ENCODE measurements around the gene AASDHPPT. TPM values are rescaled to one million over a fixed set of nuclear protein-coding genes. Genes with fewer than 3 reads are reported as not detected.
"Not testable (repeated sequence)": the region's sequence is repeated elsewhere in the genome, so short reads cannot be mapped to it uniquely, and the experiment has no call there.

The AASDHPPT gene
- polyA plus RNA-seq, 2 of the 4 experiments (the other 2 are of a cell fraction), result 40.5 to 68.1 TPM

- no peak for TF ChIP-seq ZSCAN20 (CRISPR knock-in tag; IDR thresholded peaks at IDR 0.05)
- TF ChIP-seq SMC3 (IDR thresholded peaks at IDR 0.05), result no peak
- no peak for TF ChIP-seq RFX5 (IDR thresholded peaks at IDR 0.05)
- no peak for TF ChIP-seq RAD21 (conservative IDR thresholded peaks at IDR 0.05 in 1 of 2, IDR thresholded peaks at IDR 0.05 in 1 of 2)
- no peak for TF ChIP-seq NR3C1 (IDR thresholded peaks at IDR 0.05)
- ChIA-PET CTCF (no interaction called here), POLR2A (no interaction called here)
- H3K27ac ChIP-seq, result no peak overlapping the region
- no peak overlapping the region for H3K4me2 ChIP-seq
- FAIRE-seq (no peak), ATAC-seq (no peak), DNase-seq (ENCODE audit: low read depth in 1 of 2, low spot score in 1 of 2) (no peak)
- no peaks in the 10 kb centered on the region for H3K4me1 ChIP-seq
- WGBS (ENCODE audit: missing lambda C conversion rate), result 72% methylated on average over 2 of the region's 2 CpGs
- no peaks in the 10 kb centered on the region for H3K9me3 ChIP-seq
- no peak overlapping the region for H3K4me3 ChIP-seq
Observed at GRCh38 chr11:106051103-106051502, 26.4 kb upstream of the AASDHPPT start.

DNA sequence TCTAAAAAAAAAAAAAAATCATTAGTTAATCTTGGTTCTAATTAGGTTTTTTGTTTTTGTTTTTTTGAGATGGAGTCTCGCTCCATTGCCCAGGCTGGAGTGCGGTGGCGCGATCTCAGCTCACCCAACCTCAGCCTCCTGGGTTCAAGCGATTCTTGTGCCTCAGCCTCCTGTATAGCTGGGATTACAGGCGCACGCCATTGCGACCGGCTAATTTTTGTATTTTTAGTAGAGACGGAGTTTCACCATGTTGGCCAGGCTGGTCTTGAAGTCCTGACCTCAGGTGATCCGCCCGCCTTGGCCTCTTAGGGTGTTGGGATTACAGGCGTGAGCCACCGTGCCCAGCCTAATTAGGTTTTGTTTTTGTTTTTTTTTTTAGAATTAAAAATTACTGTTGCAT lies 19.1 kb upstream of the AASDHPPT start:
- H3K4me2 ChIP-seq; ATAC-seq; CTCF ChIA-PET; DNase-seq (ENCODE audit: low read depth in 1 of 2, low spot score in 1 of 2); H3K4me1 ChIP-seq; FAIRE-seq; H3K4me3 ChIP-seq; H3K9me3 ChIP-seq; POLR2A ChIA-PET; H3K27ac ChIP-seq: not testable (repeated sequence)
- 94% methylated on average over 14 of the region's 14 CpGs for WGBS (ENCODE audit: missing lambda C conversion rate)

DNA sequence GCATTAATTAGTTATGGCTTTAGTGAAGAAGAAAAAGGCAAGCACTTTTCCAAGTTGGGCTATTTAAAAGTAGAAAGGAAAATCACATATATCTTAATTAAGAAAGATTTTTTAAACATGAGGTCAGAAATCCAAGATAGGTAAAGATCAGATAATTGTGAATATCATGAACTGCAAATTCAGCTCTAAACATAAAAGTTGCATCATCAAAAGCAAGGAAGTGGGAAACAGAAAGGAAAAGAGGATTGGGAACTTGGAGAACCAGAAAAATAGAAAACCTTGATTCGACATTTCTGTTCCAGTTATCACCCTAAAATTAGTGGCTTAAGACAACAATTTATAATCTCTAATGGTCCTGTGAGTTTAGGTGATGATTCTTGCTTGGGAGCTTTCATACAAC lies 17.8 kb upstream of the AASDHPPT start:
- TF ChIP-seq FOSL2 (IDR thresholded peaks at IDR 0.05), result no peak
- TF ChIP-seq FOSL2 (CRISPR knock-in tag; IDR thresholded peaks at IDR 0.05), result no peak
- TF ChIP-seq MYC (IDR thresholded peaks at IDR 0.05; ENCODE audit: borderline replicate concordance, low read length), result no peak
- TF ChIP-seq FOSB (CRISPR knock-in tag; IDR thresholded peaks at IDR 0.05), result no peak
- TF ChIP-seq ZNF302 (CRISPR knock-in tag; IDR thresholded peaks at IDR 0.05), result no peak
- TF ChIP-seq CHD4 (IDR thresholded peaks at IDR 0.05; ENCODE audit: borderline replicate concordance), result no peak
- TF ChIP-seq BHLHE40 (IDR thresholded peaks at IDR 0.05; ENCODE audit: low read depth, low read length), result no peak
- TF ChIP-seq USF2 (IDR thresholded peaks at IDR 0.05), result no peak
- TF ChIP-seq HOXB5 (CRISPR knock-in tag; IDR thresholded peaks at IDR 0.05), result no peak
- TF ChIP-seq MAFK (IDR thresholded peaks at IDR 0.05; ENCODE audit: partially characterized antibody), result no peak
- no peak for TF ChIP-seq NR3C1 (IDR thresholded peaks at IDR 0.05)
- TF ChIP-seq RARB (CRISPR knock-in tag; IDR thresholded peaks at IDR 0.05), result no peak
- no peak for TF ChIP-seq EHF (CRISPR knock-in tag; IDR thresholded peaks at IDR 0.05)
- no peak for TF ChIP-seq ELK1 (IDR thresholded peaks at IDR 0.05; ENCODE audit: low read depth, low read length)
- Histone ChIP-seq H3K9me3 (no peaks in the 10 kb centered on the region), H3K27ac (no peak overlapping the region), H3K4me3 (no peak overlapping the region), H3K4me2 (no peak overlapping the region), H3K4me1 (no peaks in the 10 kb centered on the region)
- FAIRE-seq, result no peak
- ATAC-seq, result no peak
- CTCF ChIA-PET, result no interaction called here
- no peak for DNase-seq (ENCODE audit: low read depth in 1 of 2, low spot score in 1 of 2)
- POLR2A ChIA-PET, result no interaction called here
- WGBS (ENCODE audit: missing lambda C conversion rate), result 68% methylated on average over 1 of the region's 1 CpG

GRCh38 chr11:106061249-106061784 lies 16.1 kb upstream of the AASDHPPT start:
- DNase-seq (ENCODE audit: low read depth in 1 of 2, low spot score in 1 of 2) (no peak), FAIRE-seq (no peak), ATAC-seq (no peak)
- ChIA-PET CTCF (no interaction called here), POLR2A (no interaction called here)
- Histone ChIP-seq H3K4me3 (no peak overlapping the region), H3K9me3 (no peaks in the 10 kb centered on the region), H3K27ac (no peak overlapping the region), H3K4me2 (no peak overlapping the region), H3K4me1 (no peaks in the 10 kb centered on the region)
- no peak for TF ChIP-seq ESRRA (IDR thresholded peaks at IDR 0.05; ENCODE audit: borderline replicate concordance, low read length)
- TF ChIP-seq, protein P1, sequence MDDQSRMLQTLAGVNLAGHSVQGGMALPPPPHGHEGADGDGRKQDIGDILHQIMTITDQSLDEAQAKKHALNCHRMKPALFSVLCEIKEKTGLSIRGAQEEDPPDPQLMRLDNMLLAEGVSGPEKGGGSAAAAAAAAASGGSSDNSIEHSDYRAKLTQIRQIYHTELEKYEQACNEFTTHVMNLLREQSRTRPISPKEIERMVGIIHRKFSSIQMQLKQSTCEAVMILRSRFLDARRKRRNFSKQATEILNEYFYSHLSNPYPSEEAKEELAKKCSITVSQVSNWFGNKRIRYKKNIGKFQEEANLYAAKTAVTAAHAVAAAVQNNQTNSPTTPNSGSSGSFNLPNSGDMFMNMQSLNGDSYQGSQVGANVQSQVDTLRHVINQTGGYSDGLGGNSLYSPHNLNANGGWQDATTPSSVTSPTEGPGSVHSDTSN (IDR thresholded peaks at IDR 0.05), result no peak
- TF ChIP-seq PHF8 (IDR thresholded peaks at IDR 0.05; ENCODE audit: borderline replicate concordance, low read depth), result no peak
- no peak for TF ChIP-seq EHMT2 (IDR thresholded peaks at IDR 0.05; ENCODE audit: low read depth)
- no peak for TF ChIP-seq ELK1 (IDR thresholded peaks at IDR 0.05; ENCODE audit: low read depth, low read length)
- TF ChIP-seq CHD4 (IDR thresholded peaks at IDR 0.05; ENCODE audit: borderline replicate concordance), result no peak
- no peak for TF ChIP-seq MAFK (IDR thresholded peaks at IDR 0.05; ENCODE audit: partially characterized antibody)
- TF ChIP-seq FOSB (CRISPR knock-in tag; IDR thresholded peaks at IDR 0.05), result no peak
- TF ChIP-seq ZSCAN20 (CRISPR knock-in tag; IDR thresholded peaks at IDR 0.05), result no peak
- TF ChIP-seq, protein P2, sequence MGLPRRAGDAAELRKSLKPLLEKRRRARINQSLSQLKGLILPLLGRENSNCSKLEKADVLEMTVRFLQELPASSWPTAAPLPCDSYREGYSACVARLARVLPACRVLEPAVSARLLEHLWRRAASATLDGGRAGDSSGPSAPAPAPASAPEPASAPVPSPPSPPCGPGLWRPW (IDR thresholded peaks at IDR 0.05), result no peak
- TF ChIP-seq HOXA7 (CRISPR knock-in tag; IDR thresholded peaks at IDR 0.05), result no peak
- no peak for TF ChIP-seq GATA3 (IDR thresholded peaks at IDR 0.05; ENCODE audit: borderline replicate concordance)
